Stimulated activated CD8-positive, alpha-beta memory T cell treated with anti-CD3 and anti-CD28 coated beads, Interleukin-4, amount 100 ng/mL, for 4 hours (primary cell): ENCODE results near the gene DHX16.
"Not testable (repeated sequence)": the region's sequence is repeated elsewhere in the genome, so short reads cannot be mapped to it uniquely, and the experiment has no call there.

Source experiments
- DNase-seq, 2 donors: peaks; one replicate each; pipeline ENCODE4 v3.0.0-alpha.2; 2020; ENCODE audit warnings: low read depth in 2 of 2, low spot score in 1 of 2

The DHX16 gene

GRCh38 chr6:30679765-30680535 lies 7.1 kb upstream of the DHX16 start:
- DNase-seq, result no peak

GRCh38 chr6:30678964-30679726 lies 6.3 kb upstream of the DHX16 start:
- peak; percentile 76 to 85 for DNase-seq

- no peak for DNase-seq
These were observed 4.0 kb upstream of the DHX16 start for GRCh38 chr6:30676660-30677285.

GRCh38 chr6:30670760-30671527 lies 1.9 kb downstream of the DHX16 start:
- no peak for DNase-seq

- peak in 1 of 2 donors; percentile 56 for DNase-seq
These were observed 6.5 kb downstream of the DHX16 start for GRCh38 chr6:30666300-30666699.

GRCh38 chr6:30664994-30665767 lies 7.6 kb downstream of the DHX16 start:
- DNase-seq, result no peak

- DNase-seq, result not testable (repeated sequence)
These were observed 14.9 kb downstream of the DHX16 start for GRCh38 chr6:30657922-30658321.

- no peak for DNase-seq
These were observed 15.4 kb downstream of the DHX16 start for GRCh38 chr6:30657454-30657853.

- DNase-seq, result no peak
These were observed 16.3 kb downstream of the DHX16 start for GRCh38 chr6:30656513-30656912.

GRCh38 chr6:30655743-30656094 lies 17.1 kb downstream of the DHX16 start:
- no peak for DNase-seq

GRCh38 chr6:30654798-30655742 lies 17.7 kb downstream of the DHX16 start:
- DNase-seq, result no peak

GRCh38 chr6:30651143-30651542 lies 21.7 kb downstream of the DHX16 start:
- no peak for DNase-seq

- peak; percentile 47 to 50 for DNase-seq
These were observed 25.3 kb downstream of the DHX16 start for GRCh38 chr6:30647242-30648116.

GRCh38 chr6:30646450-30647241 lies 26.2 kb downstream of the DHX16 start, which contains the start of gene C6orf136:
TSS of gene C6orf136 (plus strand) at chr6:30647133. CDS start at chr6:30647232, 99 bp downstream.
- peak; percentile 79 to 89 for DNase-seq

GRCh38 chr6:30645989-30646388 lies 26.8 kb downstream of the DHX16 start:
- no peak for DNase-seq

- DNase-seq, result no peak
These were observed 28.0 kb downstream of the DHX16 start for GRCh38 chr6:30644769-30645168.

GRCh38 chr6:30643656-30644055 lies 29.1 kb downstream of the DHX16 start:
- DNase-seq, result no peak

GRCh38 chr6:30641048-30641447 lies 31.8 kb downstream of the DHX16 start:
- no peak for DNase-seq
